Endothelial cell of umbilical vein (primary cell): Measurements from ENCODE around the gene LLGL2.

Experiments
- CTCF ChIP-seq, 2 donors: IDR thresholded peaks; 1 replicate in 1 of 2; 2 replicates in 1 of 2; pipeline ENCODE4 v1.5.1; 2011; ENCODE audit warnings: low read length in 2 of 2, mild to moderate bottlenecking in 2 of 2, moderate library complexity in 2 of 2, control low read depth in 1 of 2, inconsistent platforms in 1 of 2, low read depth in 1 of 2; ENCODE audit not compliant: insufficient read depth in 1 of 2; ENCODE audit errors: extremely low read depth in 1 of 2
- EZH2 ChIP-seq: IDR thresholded peaks from 2 replicates; pipeline ENCODE4 v1.6.1; 2012; ENCODE audit warnings: borderline replicate concordance, low read depth, mild to moderate bottlenecking, moderate library complexity, low read length, inconsistent platforms; ENCODE audit not compliant: severe bottlenecking
- POLR2A ChIP-seq: IDR thresholded peaks from 2 replicates; pipeline ENCODE4 v1.6.1; 2012; ENCODE audit warnings: low read depth, mild to moderate bottlenecking, control low read depth, low read length
- POLR2AphosphoS5 ChIP-seq: IDR thresholded peaks from 2 replicates; pipeline ENCODE4 v1.6.1; 2012; ENCODE audit warnings: low read depth, mild to moderate bottlenecking, control low read depth, low read length, moderate library complexity; ENCODE audit not compliant: insufficient read depth

- peak; percentile 61 to 81 for TF ChIP-seq CTCF (IDR thresholded peaks at IDR 0.05; ENCODE audit: extremely low read depth in 1 of 2, insufficient read depth in 1 of 2, low read depth in 1 of 2, low read length in 2 of 2)
- no peak for TF ChIP-seq POLR2AphosphoS5
- no peak for TF ChIP-seq POLR2A
- no peak for TF ChIP-seq EZH2
Measured at GRCh38 chr17:75601057-75601987, 75.8 kb downstream of the LLGL2 start.
